MM.1S (cell line): ENCODE measurements around the gene PGBD2.

ENCODE experiments used
- DNase-seq: peaks from one replicate; pipeline ENCODE4 v3.0.0-alpha.2; 2015
- H2AFZ ChIP-seq: fragments of 300-600 bp; sonication (generic); 2 replicates; pipeline ENCODE4 v1.6.0; 2016; ENCODE audit warnings: antibody characterized with exemption, low read length
- H3F3A ChIP-seq: fragments of 300-600 bp; sonication (generic); 2 replicates; pipeline ENCODE4 v1.6.1; 2016; ENCODE audit warnings: mild to moderate bottlenecking, antibody characterized with exemption, low read length, moderate library complexity, mixed read lengths; ENCODE audit not compliant: insufficient read depth
- H3K27ac ChIP-seq: fragments of 300-600 bp; sonication (generic); 2 replicates; pipeline ENCODE4 v1.5.1; 2016; ENCODE audit warnings: mild to moderate bottlenecking, low read length
- H3K27me3 ChIP-seq: fragments of 300-600 bp; sonication (generic); replicated peaks from 2 replicates; pipeline ENCODE4 v1.6.0; 2016; ENCODE audit warnings: low read length; ENCODE audit not compliant: insufficient read depth
- H3K36me3 ChIP-seq: fragments of 300-600 bp; sonication (generic); replicated peaks from 2 replicates; pipeline ENCODE4 v1.6.1; 2016; ENCODE audit warnings: mild to moderate bottlenecking, low read length, mixed read lengths; ENCODE audit not compliant: insufficient read depth
- H3K4me1 ChIP-seq: fragments of 300-600 bp; sonication (generic); 2 replicates; pipeline ENCODE4 v1.6.1; 2016; ENCODE audit warnings: low read length, mixed read lengths
- H3K4me2 ChIP-seq: fragments of 300-600 bp; sonication (generic); 2 replicates; pipeline ENCODE4 v1.6.0; 2016; ENCODE audit warnings: low read depth, low read length
- H3K4me3 ChIP-seq: fragments of 300-600 bp; sonication (generic); 2 replicates; pipeline ENCODE4 v1.5.1; 2016; ENCODE audit warnings: low read length, mixed read lengths
- H3K79me2 ChIP-seq: fragments of 300-600 bp; sonication (generic); 2 replicates; pipeline ENCODE4 v1.6.1; 2016; ENCODE audit warnings: mixed run types, low read length, mixed read lengths
- H3K9ac ChIP-seq: fragments of 300-600 bp; sonication (generic); 2 replicates; pipeline ENCODE4 v1.6.1; 2016; ENCODE audit warnings: low read length, mixed read lengths
- H3K9me2 ChIP-seq: fragments of 300-600 bp; sonication (generic); replicated peaks from 2 replicates; pipeline ENCODE4 v1.6.1; 2016; ENCODE audit warnings: mild to moderate bottlenecking, low read length, mixed read lengths; ENCODE audit not compliant: insufficient read depth
- H3K9me3 ChIP-seq: fragments of 300-600 bp; sonication (generic); replicated peaks from 2 replicates; pipeline ENCODE4 v1.6.1; 2016; ENCODE audit warnings: mild to moderate bottlenecking, low read length, mixed read lengths; ENCODE audit not compliant: insufficient read depth
- H4K20me1 ChIP-seq: fragments of 300-600 bp; sonication (generic); 2 replicates; pipeline ENCODE4 v1.6.1; 2016; ENCODE audit warnings: mild to moderate bottlenecking, low read length, moderate library complexity, mixed read lengths; ENCODE audit not compliant: insufficient read depth
- CTCF ChIP-seq: fragments of 300-600 bp; sonication (generic); IDR thresholded peaks from 2 replicates; pipeline ENCODE4 v1.5.1; 2016; ENCODE audit warnings: antibody characterized with exemption, low read length, mixed read lengths
- EZH2 ChIP-seq: fragments of 300-600 bp; sonication (generic); optimal IDR thresholded peaks from 2 replicates; pipeline ENCODE3; 2017; ENCODE audit warnings: low read depth, mild to moderate bottlenecking, antibody characterized with exemption, low read length, mixed read lengths
- EZH2phosphoT487 ChIP-seq: fragments of 300-600 bp; sonication (generic); IDR thresholded peaks from 2 replicates; pipeline ENCODE4 v1.6.1; 2018; ENCODE audit warnings: antibody characterized with exemption, low read length

The PGBD2 gene

GRCh38 chr1:248858096-248858890 is 47.7 kb upstream of the PGBD2 start:
- no peak for TF ChIP-seq EZH2phosphoT487
- peak; percentile 70 for TF ChIP-seq CTCF
- no peak for TF ChIP-seq EZH2
- Histone ChIP-seq H3K36me3 (no peaks in the 10 kb centered on the region), H3K4me2 (peak overlapping the region; percentile 78), H3F3A (peaks cover 5% of the 10 kb centered on the region; the same call in 1 of the 2 replicates), H2AFZ (peak overlapping the region; percentile 61), H3K9me2 (no peaks in the 10 kb centered on the region), H3K9ac (peak overlapping the region; percentile 81), H3K9me3 (no peaks in the 10 kb centered on the region), H3K4me1 (peaks cover 22% of the 10 kb centered on the region), H3K27me3 (peaks cover 14% of the 10 kb centered on the region), H3K79me2 (peaks cover 20% of the 10 kb centered on the region), H4K20me1 (no peaks in the 10 kb centered on the region), H3K27ac (peak overlapping the region; percentile 55; the same call in 1 of the 2 replicates), H3K4me3 (peak overlapping the region; percentile 67)
- DNase-seq: peak; percentile 83

DNA sequence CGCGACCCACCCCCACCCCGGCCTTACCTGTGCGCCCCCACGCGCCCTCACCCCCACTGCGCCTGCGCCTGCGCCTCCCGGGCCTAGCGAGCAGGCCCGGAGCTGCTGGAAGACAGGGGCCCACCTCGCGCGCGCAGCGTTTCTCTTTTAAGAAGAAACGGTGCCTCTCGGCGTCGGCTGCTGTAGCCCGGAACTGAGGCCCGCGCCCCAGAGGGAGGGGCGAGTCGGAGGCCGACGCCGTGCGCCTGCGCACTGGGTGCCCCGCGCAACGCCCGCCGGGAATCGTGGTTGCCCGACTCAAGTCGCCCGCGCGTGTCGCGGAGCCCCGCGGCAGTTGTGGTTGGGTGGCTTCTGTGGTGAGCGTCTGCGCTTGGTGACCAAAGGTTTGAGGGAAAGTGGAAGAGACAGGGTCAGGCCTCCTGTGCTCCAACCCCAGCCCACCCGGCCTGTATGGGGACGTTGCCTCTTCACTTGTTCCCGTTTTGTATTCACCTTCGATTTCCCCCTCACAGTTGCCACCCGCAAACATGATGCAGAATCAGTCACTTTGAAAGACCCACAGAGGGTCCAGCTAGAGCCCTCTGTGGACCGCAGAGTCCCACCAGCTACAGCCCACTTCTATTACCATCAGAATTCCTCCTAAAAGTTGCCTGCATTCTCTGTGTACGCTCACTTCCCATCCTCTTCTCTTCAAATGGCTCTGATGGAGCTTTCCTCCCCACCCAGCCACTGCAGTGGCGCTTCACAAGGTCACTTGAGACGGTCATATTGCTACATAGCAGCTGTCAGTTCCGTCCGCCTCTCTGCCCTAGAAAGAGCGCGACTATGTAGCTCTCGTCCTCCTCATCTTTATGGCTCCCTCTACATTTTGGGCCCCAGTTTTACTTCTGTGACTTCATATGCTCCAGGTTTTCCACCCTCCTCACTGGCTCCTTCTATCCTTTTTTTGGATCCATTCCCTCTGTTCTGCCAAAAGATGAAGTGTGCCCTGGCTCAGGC is 46.8 kb upstream of the PGBD2 start, which contains the start of gene ZNF692:
ZNF692 (minus strand) TSS at position 195 of the 999 bp plus-strand sequence. CDS start 776 bp downstream, outside the sequence.
- peak within 1 kb of the TSS; percentile 55; the same call in 1 of the 2 replicates for H3K27ac ChIP-seq

More for the DNA sequence above, 46.8 kb upstream of the PGBD2 start, which contains the start of gene ZNF692:
- Histone ChIP-seq H3K27me3 (peaks cover 14% of the 10 kb centered on the region), H3K4me2 (peak within 1 kb of the TSS; percentile 97), H3K4me3 (peak within 1 kb of the TSS; percentile 67), H3K9ac (peak within 1 kb of the TSS; percentile 81), H3K4me1 (peaks cover 28% of the 10 kb centered on the region), H3K9me3 (no peaks in the 10 kb centered on the region), H3F3A (peaks cover 5% of the 10 kb centered on the region; the same call in 1 of the 2 replicates), H3K79me2 (peaks cover 17% of the 10 kb centered on the region), H3K36me3 (no peaks in the 10 kb centered on the region), H4K20me1 (no peaks in the 10 kb centered on the region), H3K9me2 (no peaks in the 10 kb centered on the region), H2AFZ (peak within 1 kb of the TSS; percentile 87)
- DNase-seq: peak; percentile 100
- no peak for TF ChIP-seq CTCF
- TF ChIP-seq EZH2: no peak
- TF ChIP-seq EZH2phosphoT487: no peak
